Trophoblast cell (in vitro differentiated cells and primary cell): ENCODE results near the gene HMCN2.

Experiments
- DNase-seq, 2 donors: peaks; one replicate each; pipeline ENCODE4 v3.0.0-alpha.2; 2016
- H2AFZ ChIP-seq: 2 replicates; pipeline ENCODE4 v1.6.1; 2013; ENCODE audit warnings: low read length, moderate library complexity, mild to moderate bottlenecking; ENCODE audit not compliant: insufficient read depth, poor library complexity
- H2AK5ac ChIP-seq: 2 replicates; pipeline ENCODE4 v1.6.1; 2013; ENCODE audit warnings: mild to moderate bottlenecking, low read length
- H2BK120ac ChIP-seq: 2 replicates; pipeline ENCODE4 v1.6.1; 2013; ENCODE audit warnings: low read length, mild to moderate bottlenecking, moderate library complexity; ENCODE audit not compliant: insufficient read depth, poor library complexity
- H2BK12ac ChIP-seq: 2 replicates; pipeline ENCODE4 v1.6.1; 2013; ENCODE audit warnings: mild to moderate bottlenecking, low read length, moderate library complexity
- H2BK5ac ChIP-seq: 2 replicates; pipeline ENCODE4 v1.6.1; 2013; ENCODE audit warnings: low read length, low read depth, moderate library complexity, mild to moderate bottlenecking; ENCODE audit not compliant: poor library complexity
- H3K14ac ChIP-seq: 2 replicates; pipeline ENCODE4 v1.6.1; 2013; ENCODE audit warnings: mild to moderate bottlenecking, low read length
- H3K18ac ChIP-seq: 2 replicates; pipeline ENCODE4 v1.6.1; 2013; ENCODE audit warnings: mild to moderate bottlenecking, low read length
- H3K23ac ChIP-seq: 2 replicates; pipeline ENCODE4 v1.6.1; 2013; ENCODE audit warnings: low read length
- H3K27ac ChIP-seq: 2 replicates; pipeline ENCODE4 v1.5.1; 2013; ENCODE audit warnings: low read depth, mild to moderate bottlenecking, inconsistent platforms, low read length, moderate library complexity
- H3K27me3 ChIP-seq: 2 replicates; pipeline ENCODE4 v1.6.1; 2013; ENCODE audit warnings: inconsistent platforms, mild to moderate bottlenecking, low read length, moderate library complexity; ENCODE audit not compliant: insufficient read depth
- H3K36me3 ChIP-seq, 2 experiments: 1 replicate in 1 of 2; 2 replicates in 1 of 2; pipeline ENCODE4 v1.6.1; 2013; ENCODE audit warnings: low read length in 2 of 2, mild to moderate bottlenecking in 2 of 2, moderate library complexity in 1 of 2; ENCODE audit not compliant: insufficient read depth in 2 of 2, control insufficient read depth in 1 of 2
- H3K4ac ChIP-seq: 2 replicates; pipeline ENCODE4 v1.6.1; 2013; ENCODE audit warnings: low read depth, mild to moderate bottlenecking, low read length, moderate library complexity
- H3K4me1 ChIP-seq, 2 experiments: 1 replicate in 1 of 2; 2 replicates in 1 of 2; pipeline ENCODE4 v1.6.1; 2013; ENCODE audit warnings: low read length in 2 of 2, mild to moderate bottlenecking in 2 of 2, moderate library complexity in 1 of 2; ENCODE audit not compliant: insufficient read depth in 2 of 2, control insufficient read depth in 1 of 2
- H3K4me2 ChIP-seq: 2 replicates; pipeline ENCODE4 v1.6.1; 2013; ENCODE audit warnings: inconsistent platforms, mild to moderate bottlenecking, low read length, moderate library complexity
- H3K4me3 ChIP-seq: 2 replicates; pipeline ENCODE4 v1.5.1; 2013; ENCODE audit warnings: mild to moderate bottlenecking, low read depth, low read length, inconsistent platforms
- H3K79me1 ChIP-seq: one replicate; pipeline ENCODE4 v1.6.1; 2013; ENCODE audit warnings: low read length
- H3K79me2 ChIP-seq: 2 replicates; pipeline ENCODE4 v1.6.1; 2013; ENCODE audit warnings: low read length, mild to moderate bottlenecking; ENCODE audit not compliant: control insufficient read depth, insufficient read depth, poor library complexity
- H3K9ac ChIP-seq: 2 replicates; pipeline ENCODE4 v1.6.1; 2013; ENCODE audit warnings: mild to moderate bottlenecking, low read length
- H3K9me3 ChIP-seq: 2 replicates; pipeline ENCODE4 v1.6.1; 2013; ENCODE audit warnings: low read depth, mild to moderate bottlenecking, control low read depth, inconsistent platforms, low read length; ENCODE audit not compliant: insufficient read depth
- H4K12ac ChIP-seq: 2 replicates; pipeline ENCODE4 v1.6.1; 2013; ENCODE audit warnings: low read depth, mild to moderate bottlenecking, low read length, moderate library complexity
- H4K8ac ChIP-seq: 2 replicates; pipeline ENCODE4 v1.6.1; 2013; ENCODE audit warnings: low read depth, mild to moderate bottlenecking, low read length, moderate library complexity
- H4K91ac ChIP-seq: one replicate; pipeline ENCODE4 v1.6.1; 2013; ENCODE audit warnings: low read depth, mild to moderate bottlenecking, low read length, moderate library complexity
- WGBS: extraction: QIAGEN DNeasy Blood & Tissue Kit; methylation state at CpG from one replicate; pipeline ENCODE4 v1.1.7; 2013; ENCODE audit warnings: missing lambda C conversion rate; ENCODE audit not compliant: insufficient read length, insufficient coverage; ENCODE audit errors: extremely low coverage; 5-methylcytosine and 5-hydroxymethylcytosine counted together

The HMCN2 gene

GRCh38 chr9:130346431-130346830 lies 80.9 kb downstream of the HMCN2 start:
- H4K12ac ChIP-seq: no peak overlapping the region
- H3K14ac ChIP-seq: no peak overlapping the region
- no peaks in the 10 kb centered on the region for H3K79me2 ChIP-seq
- H2BK120ac ChIP-seq: no peak overlapping the region
- no peaks in the 10 kb centered on the region for H3K4me1 ChIP-seq
- no peak overlapping the region for H2AK5ac ChIP-seq
- H2BK5ac ChIP-seq: no peak overlapping the region
- no peak for DNase-seq
- H4K91ac ChIP-seq: no peak overlapping the region
- H3K23ac ChIP-seq: no peak overlapping the region
- H3K9me3 ChIP-seq: peaks cover 10% of the 10 kb centered on the region
- no peak overlapping the region for H3K4ac ChIP-seq
- H3K27me3 ChIP-seq: no peaks in the 10 kb centered on the region
- no peak overlapping the region for H3K27ac ChIP-seq
- no peak overlapping the region for H4K8ac ChIP-seq
- no peaks in the 10 kb centered on the region for H3K36me3 ChIP-seq
- no peaks in the 10 kb centered on the region for H3K79me1 ChIP-seq
- no peak overlapping the region for H3K9ac ChIP-seq
- H2BK12ac ChIP-seq: no peak overlapping the region
- H3K4me2 ChIP-seq: no peak overlapping the region
- no CpG with 5 or more reads among the region's 14 CpGs for WGBS
- no peak overlapping the region for H2AFZ ChIP-seq
- no peak overlapping the region for H3K18ac ChIP-seq
- H3K4me3 ChIP-seq: no peak overlapping the region

GRCh38 chr9:130347036-130347435 lies 81.5 kb downstream of the HMCN2 start:
- Histone ChIP-seq H3K27me3 (no peaks in the 10 kb centered on the region), H3K18ac (no peak overlapping the region), H2AK5ac (no peak overlapping the region), H3K9ac (no peak overlapping the region), H2AFZ (no peak overlapping the region), H2BK120ac (no peak overlapping the region), H3K4ac (no peak overlapping the region), H3K79me1 (no peaks in the 10 kb centered on the region), H4K12ac (no peak overlapping the region), H2BK5ac (no peak overlapping the region), H3K27ac (no peak overlapping the region), H2BK12ac (no peak overlapping the region), H3K4me2 (no peak overlapping the region), H4K91ac (no peak overlapping the region), H3K9me3 (peaks cover 10% of the 10 kb centered on the region), H3K23ac (no peak overlapping the region), H3K4me3 (no peak overlapping the region), H3K36me3 (no peaks in the 10 kb centered on the region), H3K79me2 (no peaks in the 10 kb centered on the region), H3K4me1 (no peaks in the 10 kb centered on the region), H4K8ac (no peak overlapping the region), H3K14ac (no peak overlapping the region)
- no peak for DNase-seq
- no CpG with 5 or more reads among the region's 14 CpGs for WGBS

- DNase-seq: no peak
- H3K36me3 ChIP-seq: no peaks in the 10 kb centered on the region
- H3K27ac ChIP-seq: no peak overlapping the region
- H3K9ac ChIP-seq: no peak overlapping the region
- H3K18ac ChIP-seq: no peak overlapping the region
- H3K14ac ChIP-seq: no peak overlapping the region
- H2AK5ac ChIP-seq: no peak overlapping the region
- H3K4me3 ChIP-seq: no peak overlapping the region
- no peak overlapping the region for H2BK12ac ChIP-seq
- no peak overlapping the region for H4K12ac ChIP-seq
- no peak overlapping the region for H4K8ac ChIP-seq
- no peaks in the 10 kb centered on the region for H3K4me1 ChIP-seq
- no CpG with 5 or more reads among the region's 6 CpGs for WGBS
- no peak overlapping the region for H2BK120ac ChIP-seq
- H3K79me2 ChIP-seq: no peaks in the 10 kb centered on the region
- H2BK5ac ChIP-seq: no peak overlapping the region
- no peaks in the 10 kb centered on the region for H3K79me1 ChIP-seq
- H3K4me2 ChIP-seq: no peak overlapping the region
- no peak overlapping the region for H4K91ac ChIP-seq
- peaks cover 10% of the 10 kb centered on the region for H3K9me3 ChIP-seq
- H3K4ac ChIP-seq: no peak overlapping the region
- H3K23ac ChIP-seq: no peak overlapping the region
- H2AFZ ChIP-seq: no peak overlapping the region
- no peaks in the 10 kb centered on the region for H3K27me3 ChIP-seq
These were observed 82.4 kb downstream of the HMCN2 start for GRCh38 chr9:130347931-130348330.

- H3K36me3 ChIP-seq: no peaks in the 10 kb centered on the region
These were observed 82.8 kb downstream of the HMCN2 start for GRCh38 chr9:130348341-130348740.

More at GRCh38 chr9:130348341-130348740, 82.8 kb downstream of the HMCN2 start:
- Histone ChIP-seq H2BK12ac (no peak overlapping the region), H4K8ac (no peak overlapping the region), H3K4ac (no peak overlapping the region), H2BK5ac (no peak overlapping the region), H2AK5ac (no peak overlapping the region), H3K27ac (no peak overlapping the region), H3K79me1 (no peaks in the 10 kb centered on the region), H2AFZ (no peak overlapping the region), H3K14ac (no peak overlapping the region), H3K18ac (no peak overlapping the region), H3K4me2 (no peak overlapping the region), H4K12ac (no peak overlapping the region), H3K79me2 (no peaks in the 10 kb centered on the region), H3K27me3 (no peaks in the 10 kb centered on the region), H3K4me1 (no peaks in the 10 kb centered on the region), H4K91ac (no peak overlapping the region), H3K9me3 (peaks cover 10% of the 10 kb centered on the region), H3K23ac (no peak overlapping the region), H3K4me3 (no peak overlapping the region), H3K9ac (no peak overlapping the region), H2BK120ac (no peak overlapping the region)
- WGBS: no CpG with 5 or more reads among the region's 21 CpGs
- DNase-seq: no peak
